GM12891 (cell line): Measurements from ENCODE around the gene HOXC12.

Source experiments
- PAX5 ChIP-seq: IDR thresholded peaks from 2 replicates; pipeline ENCODE4 v1.6.1; 2011; ENCODE audit warnings: low read length, moderate library complexity, mild to moderate bottlenecking; ENCODE audit not compliant: insufficient read depth, severe bottlenecking
- POLR2A ChIP-seq: IDR thresholded peaks from 2 replicates; pipeline ENCODE4 v1.6.1; 2011; ENCODE audit warnings: low read depth, low read length, control low read depth
- POLR2AphosphoS5 ChIP-seq: IDR thresholded peaks from 2 replicates; pipeline ENCODE4 v1.6.1; 2011; ENCODE audit warnings: low read depth, low read length, control low read depth
- TAF1 ChIP-seq: IDR thresholded peaks from 2 replicates; pipeline ENCODE4 v1.6.1; 2011; ENCODE audit warnings: low read depth, low read length, control low read depth

- TF ChIP-seq POLR2A = no peak
- no peak for TF ChIP-seq POLR2AphosphoS5
- TF ChIP-seq TAF1 = no peak
- TF ChIP-seq PAX5 = no peak
Observed at GRCh38 chr12:53944209-53944608, 10.5 kb upstream of the HOXC12 start.
